ENCODE results near the gene SPACA9.

The SPACA9 gene

GRCh38 chr9:132914924-132915323, 36.2 kb downstream of the SPACA9 start:
- no peak overlapping the region for H3K4me3 ChIP-seq (ENCODE audit: low read length)

GRCh38 chr9:132919614-132920268, 41.0 kb downstream of the SPACA9 start:
- no peak overlapping the region for H3K4me3 ChIP-seq (ENCODE audit: low read length)
- DNase-seq (ENCODE audit: low read depth, low spot score), result no peak

More at GRCh38 chr9:132914924-132915323, 36.2 kb downstream of the SPACA9 start:
- DNase-seq (ENCODE audit: low read depth, low spot score), result no peak

GRCh38 chr9:132923346-132923902, 44.7 kb downstream of the SPACA9 start:
- no peak for DNase-seq (ENCODE audit: low read depth, low spot score)
- H3K4me3 ChIP-seq (ENCODE audit: low read length), result no peak overlapping the region

- DNase-seq (ENCODE audit: low read depth, low spot score), result no peak
- H3K4me3 ChIP-seq (ENCODE audit: low read length), result no peak overlapping the region
These were observed 49.0 kb downstream of the SPACA9 start for GRCh38 chr9:132927704-132928103.

- H3K4me3 ChIP-seq (ENCODE audit: low read length), result no peak overlapping the region
- DNase-seq (ENCODE audit: low read depth, low spot score), result no peak
These were observed 52.6 kb downstream of the SPACA9 start for GRCh38 chr9:132931178-132931735.

GRCh38 chr9:132935026-132935425, 56.3 kb downstream of the SPACA9 start:
- no peak overlapping the region for H3K4me3 ChIP-seq (ENCODE audit: low read length)
- DNase-seq (ENCODE audit: low read depth, low spot score), result no peak

- H3K4me3 ChIP-seq (ENCODE audit: low read length), result no peak overlapping the region
- DNase-seq (ENCODE audit: low read depth, low spot score), result no peak
These were observed 58.8 kb downstream of the SPACA9 start for GRCh38 chr9:132937463-132937901.

GRCh38 chr9:132939169-132939568, 60.5 kb downstream of the SPACA9 start:
- no peak for DNase-seq (ENCODE audit: low read depth, low spot score)
- H3K4me3 ChIP-seq (ENCODE audit: low read length), result no peak overlapping the region

All from Jurkat, Clone E6-1 (cell line).